Measurements from ENCODE around the gene SPACA5. TPM values are rescaled to one million over a fixed set of nuclear protein-coding genes. Genes with fewer than 3 reads are reported as not detected.

Gene SPACA5
- total RNA-seq, 1 donor = not detected

DNA sequence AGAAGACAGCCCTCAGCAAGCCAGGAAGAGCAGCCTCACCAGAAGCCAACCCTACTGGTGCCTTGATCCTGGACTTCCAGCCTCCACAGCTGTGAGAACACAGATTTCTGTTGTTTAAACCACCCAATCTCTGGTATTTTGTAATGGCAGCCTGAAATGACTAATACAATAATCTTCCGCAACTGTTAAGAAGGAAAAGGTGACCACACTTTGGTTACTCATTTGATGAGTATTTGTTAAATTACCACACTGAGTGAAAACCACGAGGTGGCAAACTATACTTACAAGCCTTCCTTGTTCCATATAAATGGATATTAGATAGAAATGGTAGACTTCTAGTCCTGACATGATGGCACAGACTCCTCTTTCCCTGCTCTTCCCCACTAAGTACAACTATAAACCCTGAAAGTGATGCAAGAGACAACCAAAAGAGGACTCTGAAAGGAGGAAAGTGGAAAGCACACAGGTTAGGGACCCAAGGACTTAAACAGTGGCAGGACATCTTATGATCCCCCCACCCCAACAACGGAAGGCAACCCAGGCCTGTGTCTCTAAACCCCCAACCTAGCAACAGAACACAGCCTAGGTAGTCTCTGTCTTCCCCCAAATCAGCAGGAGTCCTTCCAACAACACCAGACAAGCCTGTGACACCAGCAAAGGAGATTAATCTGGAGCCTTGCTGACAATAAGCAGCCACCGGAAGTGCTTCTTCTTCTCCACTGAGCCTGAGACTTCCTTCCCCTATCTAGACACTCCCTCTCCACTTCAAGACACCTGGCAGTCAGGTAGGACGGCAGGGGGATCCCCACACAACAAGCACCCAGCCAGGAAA is 15.3 kb upstream of the SPACA5 start:
- H3K4me3 ChIP-seq (ENCODE audit: low read depth, low read length) = no peak overlapping the region
- TF ChIP-seq, protein P1, sequence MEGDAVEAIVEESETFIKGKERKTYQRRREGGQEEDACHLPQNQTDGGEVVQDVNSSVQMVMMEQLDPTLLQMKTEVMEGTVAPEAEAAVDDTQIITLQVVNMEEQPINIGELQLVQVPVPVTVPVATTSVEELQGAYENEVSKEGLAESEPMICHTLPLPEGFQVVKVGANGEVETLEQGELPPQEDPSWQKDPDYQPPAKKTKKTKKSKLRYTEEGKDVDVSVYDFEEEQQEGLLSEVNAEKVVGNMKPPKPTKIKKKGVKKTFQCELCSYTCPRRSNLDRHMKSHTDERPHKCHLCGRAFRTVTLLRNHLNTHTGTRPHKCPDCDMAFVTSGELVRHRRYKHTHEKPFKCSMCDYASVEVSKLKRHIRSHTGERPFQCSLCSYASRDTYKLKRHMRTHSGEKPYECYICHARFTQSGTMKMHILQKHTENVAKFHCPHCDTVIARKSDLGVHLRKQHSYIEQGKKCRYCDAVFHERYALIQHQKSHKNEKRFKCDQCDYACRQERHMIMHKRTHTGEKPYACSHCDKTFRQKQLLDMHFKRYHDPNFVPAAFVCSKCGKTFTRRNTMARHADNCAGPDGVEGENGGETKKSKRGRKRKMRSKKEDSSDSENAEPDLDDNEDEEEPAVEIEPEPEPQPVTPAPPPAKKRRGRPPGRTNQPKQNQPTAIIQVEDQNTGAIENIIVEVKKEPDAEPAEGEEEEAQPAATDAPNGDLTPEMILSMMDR (IDR thresholded peaks at IDR 0.05; ENCODE audit: insufficient read depth, low read depth, low read length) = no peak
- DNase-seq (ENCODE audit: low read depth) = peak; percentile 40

DNA sequence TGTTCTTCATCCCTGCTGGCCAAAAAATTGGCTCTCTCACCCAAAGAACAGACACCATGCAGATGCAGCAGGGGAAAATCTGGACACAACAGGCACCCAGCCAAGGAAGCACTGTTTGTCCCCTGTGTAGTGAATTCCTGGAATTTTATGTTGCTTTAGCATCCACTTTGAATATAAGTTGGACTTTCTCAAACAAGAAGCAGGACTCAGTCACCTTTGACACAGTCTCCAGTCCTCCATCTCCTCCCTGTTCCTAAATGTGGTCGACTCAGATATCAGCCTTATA is 14.8 kb upstream of the SPACA5 start:
- TF ChIP-seq, protein P1 (IDR thresholded peaks at IDR 0.05; ENCODE audit: insufficient read depth, low read depth, low read length) = no peak
- no peak overlapping the region for H3K4me3 ChIP-seq (ENCODE audit: low read depth, low read length)
- peak; percentile 3 for DNase-seq (ENCODE audit: low read depth)

- DNase-seq (ENCODE audit: low read depth) = no peak
- TF ChIP-seq, protein P1 (IDR thresholded peaks at IDR 0.05; ENCODE audit: insufficient read depth, low read depth, low read length) = no peak
- H3K4me3 ChIP-seq (ENCODE audit: low read depth, low read length) = no peak overlapping the region
Measured at GRCh38 chrX:47992669-47993068, 14.1 kb upstream of the SPACA5 start.

DNA sequence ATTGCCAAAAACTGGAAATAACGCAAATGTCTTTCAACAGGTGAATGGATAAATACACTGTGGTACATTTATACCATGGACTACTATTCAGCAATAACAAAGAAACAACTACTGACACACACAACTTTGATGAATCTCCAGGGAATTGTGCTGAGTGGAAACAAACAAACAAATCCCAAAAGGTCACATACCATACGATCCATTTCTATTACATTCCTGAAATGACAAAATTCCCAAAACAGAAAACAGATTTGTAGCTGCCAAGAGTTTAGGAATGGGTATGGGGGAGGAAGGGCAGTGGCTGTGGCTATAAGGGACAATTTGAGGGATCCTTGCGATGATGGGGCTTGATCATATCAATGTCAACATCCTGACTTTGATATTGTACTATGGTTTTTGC is 5.5 kb upstream of the SPACA5 start:
- no peak for DNase-seq (ENCODE audit: low read depth)
- TF ChIP-seq, protein P1 (IDR thresholded peaks at IDR 0.05; ENCODE audit: insufficient read depth, low read depth, low read length) = no peak
- no peak overlapping the region for H3K4me3 ChIP-seq (ENCODE audit: low read depth, low read length)

DNA sequence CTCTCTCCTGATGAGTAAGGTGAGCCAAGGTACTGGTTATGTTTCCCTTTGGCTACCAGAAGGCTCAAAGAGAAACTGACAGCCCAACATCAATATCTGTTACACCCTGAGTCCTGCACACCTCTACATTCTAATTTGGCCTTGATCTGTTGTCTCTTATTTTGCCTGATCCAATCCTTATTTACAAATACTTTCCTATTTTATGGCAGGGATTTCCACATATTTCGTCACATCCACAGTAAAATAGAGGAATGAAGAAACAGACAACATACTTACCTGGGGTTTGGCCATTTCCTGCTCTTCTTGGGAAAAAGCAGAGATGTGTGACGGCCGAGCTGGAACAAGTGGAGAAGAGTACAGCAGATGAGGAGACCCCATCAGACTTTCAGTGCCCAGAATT is 4.5 kb upstream of the SPACA5 start:
- peak; percentile 28 for DNase-seq (ENCODE audit: low read depth)
- H3K4me3 ChIP-seq (ENCODE audit: low read depth, low read length) = no peak overlapping the region
- TF ChIP-seq, protein P1 (IDR thresholded peaks at IDR 0.05; ENCODE audit: insufficient read depth, low read depth, low read length) = no peak

- DNase-seq (ENCODE audit: low read depth) = no peak
- TF ChIP-seq, protein P1 (IDR thresholded peaks at IDR 0.05; ENCODE audit: insufficient read depth, low read depth, low read length) = no peak
- H3K4me3 ChIP-seq (ENCODE audit: low read depth, low read length) = peak overlapping the region; percentile 81
Measured at GRCh38 chrX:48002929-48003328, 3.9 kb upstream of the SPACA5 start.

- TF ChIP-seq, protein P1 (IDR thresholded peaks at IDR 0.05; ENCODE audit: insufficient read depth, low read depth, low read length) = no peak
- peak overlapping the region; percentile 81 for H3K4me3 ChIP-seq (ENCODE audit: low read depth, low read length)
- DNase-seq (ENCODE audit: low read depth) = no peak
Measured at GRCh38 chrX:48003367-48003757, 3.4 kb upstream of the SPACA5 start.

Data from fibroblast of villous mesenchyme (primary cell).